Fibroblast of the aortic adventitia (primary cell): ENCODE results near the gene CRB2. TPM values are rescaled to one million over a fixed set of nuclear protein-coding genes. Genes with fewer than 3 reads are reported as not detected.

Source experiments
- DNase-seq: peaks from one replicate; pipeline ENCODE4 v3.0.0-alpha.2; 2010; ENCODE audit warnings: low read depth
- H3K4me3 ChIP-seq: 2 replicates; pipeline ENCODE4 v1.5.1; 2011; ENCODE audit warnings: low read depth, mild to moderate bottlenecking, control low read depth, low read length, moderate library complexity
- CTCF ChIP-seq: IDR thresholded peaks from 2 replicates; pipeline ENCODE4 v1.5.1; 2011; ENCODE audit warnings: mild to moderate bottlenecking, low read length, control low read depth, inconsistent platforms; ENCODE audit not compliant: insufficient read depth
- total RNA-seq: library from RNA; depleted of rRNA; stranded (reverse); fragments of >200 nt; gene quantifications from 2 replicates; pipeline ENCODE4 v1.2.3, GENCODE V29; 2012; ENCODE audit warnings: low replicate concordance

The CRB2 gene
- total RNA-seq, 1 donor = not detected

GRCh38 chr9:123342247-123342646 is 13.8 kb upstream of the CRB2 start:
- H3K4me3 ChIP-seq = no peak overlapping the region
- TF ChIP-seq CTCF = no peak
- no peak for DNase-seq

DNA sequence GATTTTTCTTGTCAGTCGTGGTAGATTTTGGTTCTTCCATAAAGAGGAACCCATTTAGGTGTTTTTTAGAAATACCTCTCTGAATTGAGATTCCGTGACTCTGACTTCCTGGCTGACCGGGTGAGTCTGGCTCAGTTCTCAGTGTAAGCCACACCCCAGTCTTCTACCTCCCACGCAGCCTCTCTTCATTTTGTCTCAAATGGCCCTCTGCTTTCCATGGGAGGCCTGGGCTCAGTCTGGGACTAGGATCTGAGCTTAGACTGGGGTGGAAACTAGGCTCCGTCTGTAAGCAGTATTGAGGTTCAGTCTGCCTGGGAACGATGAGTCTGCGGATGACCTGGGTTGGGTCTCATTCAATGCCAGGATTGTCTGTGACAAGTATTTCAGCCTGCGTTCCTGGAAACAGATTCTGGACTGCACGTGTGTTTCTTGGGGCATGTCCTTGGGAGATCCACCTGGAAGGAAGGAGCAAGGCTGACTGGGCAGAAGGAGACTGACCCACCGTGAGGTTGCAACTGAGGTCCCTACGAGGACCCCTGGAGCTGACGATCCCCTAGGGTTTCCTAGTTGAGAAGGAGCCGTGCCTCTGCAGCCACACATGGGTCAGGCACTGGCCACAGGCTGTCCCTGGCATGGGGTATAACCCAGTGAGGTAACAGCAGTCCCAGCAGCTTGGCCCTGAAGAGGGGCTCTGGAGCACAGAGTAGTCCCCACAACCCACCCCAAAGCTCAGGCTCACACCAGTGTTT is 12.4 kb upstream of the CRB2 start:
- no peak for TF ChIP-seq CTCF
- DNase-seq = no peak
- no peak overlapping the region for H3K4me3 ChIP-seq

DNA sequence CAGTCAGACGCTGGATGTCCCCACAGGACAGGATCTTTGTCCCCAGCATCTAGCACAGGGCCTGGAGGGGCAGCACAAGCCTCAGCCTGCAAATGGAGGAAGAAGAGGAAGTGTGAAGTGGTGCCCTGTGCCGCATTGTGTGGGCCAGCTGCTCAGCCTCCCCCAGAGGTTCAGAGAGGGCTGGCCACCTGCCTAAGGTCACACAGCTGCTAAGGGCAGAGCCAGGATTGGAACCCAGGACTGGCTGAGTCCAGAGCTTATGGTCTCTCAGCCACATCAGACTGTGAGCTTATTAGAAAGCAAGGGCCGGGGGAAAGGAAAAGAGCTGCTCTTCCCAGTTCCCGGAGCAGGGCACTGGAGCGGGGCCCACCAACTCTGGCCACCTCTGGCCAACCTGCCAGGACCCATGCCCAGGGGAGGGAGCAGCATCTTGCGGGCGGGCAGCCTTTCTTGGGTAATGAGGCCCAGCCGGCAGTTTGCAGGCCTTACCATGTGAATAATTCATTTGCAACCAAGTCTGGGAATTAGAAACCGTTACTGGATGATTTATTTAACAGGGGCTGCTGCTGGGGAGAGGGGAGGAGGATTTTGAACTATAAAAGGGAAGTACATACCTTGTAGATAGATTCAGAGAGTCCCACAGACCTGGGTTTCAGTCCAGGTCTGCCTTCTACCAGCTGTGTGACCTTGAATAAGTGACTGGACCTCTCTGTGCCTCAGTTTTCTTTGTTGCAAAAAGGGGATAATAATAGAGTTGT is 11.6 kb upstream of the CRB2 start:
- no peak overlapping the region for H3K4me3 ChIP-seq
- TF ChIP-seq CTCF = no peak
- DNase-seq = no peak

DNA sequence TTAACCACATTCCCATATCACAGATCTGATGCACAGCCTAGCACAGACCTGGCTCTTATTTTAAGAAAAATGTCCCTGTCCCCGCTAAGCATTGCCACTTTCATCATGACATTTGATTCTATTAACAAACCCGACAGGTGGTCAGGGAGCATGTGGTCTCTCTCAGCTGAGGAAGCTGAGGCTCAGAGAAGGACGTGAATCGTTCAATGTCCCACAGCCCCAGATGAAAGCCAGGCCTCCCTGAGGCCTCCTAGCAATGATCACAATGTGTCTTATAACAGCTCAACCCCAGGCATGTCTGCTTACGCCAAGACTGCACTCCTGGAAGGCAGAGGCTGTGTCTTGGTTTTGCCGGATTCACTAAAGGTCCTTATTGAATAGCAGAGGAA is 10.4 kb upstream of the CRB2 start:
- no peak overlapping the region for H3K4me3 ChIP-seq
- no peak for DNase-seq
- no peak for TF ChIP-seq CTCF

- no peak overlapping the region for H3K4me3 ChIP-seq
- no peak for DNase-seq
- TF ChIP-seq CTCF = no peak
Measured at GRCh38 chr9:123346026-123346425, 10.0 kb upstream of the CRB2 start.

- DNase-seq = no peak
- no peak for TF ChIP-seq CTCF
- H3K4me3 ChIP-seq = no peak overlapping the region
Measured at GRCh38 chr9:123346826-123347225, 9.2 kb upstream of the CRB2 start.
